Endodermal cell (in vitro differentiated cells): ENCODE results near the gene SMG6. TPM values are rescaled to one million over a fixed set of nuclear protein-coding genes. Genes with fewer than 3 reads are reported as not detected.

Source experiments
- DNase-seq: peaks from one replicate; pipeline ENCODE4 v3.0.0-alpha.2; 2017
- H3K27ac ChIP-seq: 2 replicates; pipeline ENCODE4 v1.5.1; 2013; ENCODE audit warnings: mild to moderate bottlenecking, low read depth, low read length, moderate library complexity
- H3K27me3 ChIP-seq: 2 replicates; pipeline ENCODE4 v1.6.1; 2013; ENCODE audit warnings: mild to moderate bottlenecking, low read length, moderate library complexity; ENCODE audit not compliant: insufficient read depth, control insufficient read depth, poor library complexity, severe bottlenecking
- H3K36me3 ChIP-seq: 2 replicates; pipeline ENCODE4 v1.7.0; 2013; ENCODE audit warnings: mild to moderate bottlenecking, low read length, moderate library complexity; ENCODE audit not compliant: control insufficient read depth, insufficient read depth
- H3K4me1 ChIP-seq: one replicate; pipeline ENCODE4 v1.7.0; 2013; ENCODE audit warnings: low read length; ENCODE audit not compliant: control insufficient read depth, insufficient read depth
- H3K4me3 ChIP-seq: 2 replicates; pipeline ENCODE4 v1.5.1; 2013; ENCODE audit warnings: mild to moderate bottlenecking, low read length, moderate library complexity
- H3K9ac ChIP-seq: 2 replicates; pipeline ENCODE4 v1.6.1; 2013; ENCODE audit warnings: mild to moderate bottlenecking, low read length, moderate library complexity; ENCODE audit not compliant: poor library complexity, severe bottlenecking; ENCODE audit errors: extremely low read depth
- H3K9me3 ChIP-seq: 2 replicates; pipeline ENCODE4 v1.6.1; 2013; ENCODE audit warnings: mild to moderate bottlenecking, low read length, moderate library complexity; ENCODE audit not compliant: control insufficient read depth
- H3K27ac Mint-ChIP-seq: 2 replicates; pipeline ENCODE4 v1.8.0; 2020; ENCODE audit warnings: mixed read lengths
- H3K27me3 Mint-ChIP-seq: 2 replicates; pipeline ENCODE4 v1.8.0; 2021; ENCODE audit warnings: mild to moderate bottlenecking, mixed read lengths; ENCODE audit not compliant: insufficient read depth
- H3K36me3 Mint-ChIP-seq: 2 replicates; pipeline ENCODE4 v1.8.0; 2020; ENCODE audit warnings: low read depth, mixed read lengths
- H3K4me1 Mint-ChIP-seq: 2 replicates; pipeline ENCODE4 v1.8.0; 2020; ENCODE audit warnings: mixed read lengths
- H3K4me3 Mint-ChIP-seq: 2 replicates; pipeline ENCODE4 v1.8.0; 2020; ENCODE audit warnings: mild to moderate bottlenecking, moderate library complexity, mixed read lengths
- H3K9me3 Mint-ChIP-seq: 2 replicates; pipeline ENCODE4 v1.8.0; 2020; ENCODE audit warnings: mild to moderate bottlenecking, mixed read lengths
- WGBS, 2 experiments: methylation state at CpG; one replicate each; pipeline versions ENCODE4 v1.1.5 to v1.1.7; 2013; ENCODE audit warnings: missing lambda C conversion rate in 2 of 2, mixed read lengths in 1 of 2; ENCODE audit not compliant: insufficient coverage in 1 of 2, insufficient read length in 1 of 2; 5-methylcytosine and 5-hydroxymethylcytosine counted together
- total RNA-seq, 2 donors: library from RNA; stranded (reverse); fragmentation: NEBNext Ultra II Directional in 1 of 2; extraction: Animal tissue kit (Norgen Biotek cat#: 25700) in 1 of 2; gene quantifications; 2 replicates in 1 of 2; 3 replicates in 1 of 2; pipeline ENCODE4 v1.2.1, GENCODE V29; 2021
- TF ChIP-seq, protein P1 (sequence below): fragments of 200-600 bp; sonication (generic); conservative IDR thresholded peaks from 2 replicates; pipeline ENCODE4 v1.5.0; 2021; ENCODE audit warnings: antibody characterized with exemption, mild to moderate bottlenecking

The SMG6 gene
- total RNA-seq, 2 donors from 2014 or later = 44.3 to 56.7 TPM

GRCh38 chr17:2230877-2231276 lies 72.7 kb downstream of the SMG6 start:
- peaks cover 61% of the 10 kb centered on the region for H3K36me3 ChIP-seq
- no peaks in the 10 kb centered on the region for H3K4me1 ChIP-seq
- 88 to 90% methylated on average over 2 to 6 of the region's 6 CpGs for WGBS, 2 experiments
- H3K27ac ChIP-seq = no peak overlapping the region
- H3K9ac ChIP-seq = no peak overlapping the region
- H3K4me3 ChIP-seq = no peak overlapping the region
- no peaks in the 10 kb centered on the region for H3K27me3 ChIP-seq
- no peak overlapping the region for H3K4me3 Mint-ChIP-seq
- H3K9me3 Mint-ChIP-seq = no peaks in the 10 kb centered on the region
- TF ChIP-seq, protein P1, sequence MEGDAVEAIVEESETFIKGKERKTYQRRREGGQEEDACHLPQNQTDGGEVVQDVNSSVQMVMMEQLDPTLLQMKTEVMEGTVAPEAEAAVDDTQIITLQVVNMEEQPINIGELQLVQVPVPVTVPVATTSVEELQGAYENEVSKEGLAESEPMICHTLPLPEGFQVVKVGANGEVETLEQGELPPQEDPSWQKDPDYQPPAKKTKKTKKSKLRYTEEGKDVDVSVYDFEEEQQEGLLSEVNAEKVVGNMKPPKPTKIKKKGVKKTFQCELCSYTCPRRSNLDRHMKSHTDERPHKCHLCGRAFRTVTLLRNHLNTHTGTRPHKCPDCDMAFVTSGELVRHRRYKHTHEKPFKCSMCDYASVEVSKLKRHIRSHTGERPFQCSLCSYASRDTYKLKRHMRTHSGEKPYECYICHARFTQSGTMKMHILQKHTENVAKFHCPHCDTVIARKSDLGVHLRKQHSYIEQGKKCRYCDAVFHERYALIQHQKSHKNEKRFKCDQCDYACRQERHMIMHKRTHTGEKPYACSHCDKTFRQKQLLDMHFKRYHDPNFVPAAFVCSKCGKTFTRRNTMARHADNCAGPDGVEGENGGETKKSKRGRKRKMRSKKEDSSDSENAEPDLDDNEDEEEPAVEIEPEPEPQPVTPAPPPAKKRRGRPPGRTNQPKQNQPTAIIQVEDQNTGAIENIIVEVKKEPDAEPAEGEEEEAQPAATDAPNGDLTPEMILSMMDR = no peak
- no peaks in the 10 kb centered on the region for H3K27me3 Mint-ChIP-seq
- H3K4me1 Mint-ChIP-seq = peaks cover 4% of the 10 kb centered on the region
- H3K27ac Mint-ChIP-seq = no peak overlapping the region
- no peaks in the 10 kb centered on the region for H3K9me3 ChIP-seq
- H3K36me3 Mint-ChIP-seq = peaks cover 45% of the 10 kb centered on the region
- no peak for DNase-seq

DNA sequence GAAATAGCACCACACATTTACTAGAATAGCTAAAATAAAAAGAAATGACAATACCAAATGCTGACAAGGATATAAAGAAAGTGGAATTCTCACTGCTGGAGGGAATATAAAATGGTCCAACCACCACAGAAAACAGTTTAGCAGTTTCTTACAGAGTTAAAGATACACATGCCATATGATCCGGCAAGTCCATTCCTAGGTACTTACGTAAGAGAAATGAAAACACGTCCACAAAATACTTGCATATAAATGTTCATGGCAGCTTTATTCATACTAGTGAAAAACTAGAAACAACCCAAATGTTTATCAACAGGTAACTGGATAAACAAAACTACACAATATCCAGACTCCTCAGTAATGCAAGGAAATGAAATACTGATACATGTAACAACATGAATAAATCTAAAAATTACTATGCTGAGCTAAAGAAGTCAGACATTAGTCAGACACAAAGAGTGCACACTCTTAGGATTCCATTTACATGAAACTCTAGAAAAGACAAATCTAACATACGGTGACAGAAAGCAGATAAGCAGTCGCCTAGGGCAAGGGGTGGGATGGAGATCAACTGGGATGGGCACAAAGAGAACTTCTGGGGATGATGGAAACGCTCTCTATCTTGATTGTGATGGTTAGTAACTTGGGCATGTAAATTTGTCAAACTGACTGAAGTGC lies 76.4 kb downstream of the SMG6 start:
- TF ChIP-seq, protein P1 = no peak
- H3K36me3 ChIP-seq = peaks cover 55% of the 10 kb centered on the region
- H3K27ac Mint-ChIP-seq = no peak overlapping the region
- DNase-seq = no peak
- 92 to 96% methylated on average over 3 to 6 of the region's 6 CpGs for WGBS, 2 experiments
- no peaks in the 10 kb centered on the region for H3K27me3 Mint-ChIP-seq
- peaks cover 4% of the 10 kb centered on the region for H3K4me1 Mint-ChIP-seq
- H3K4me3 Mint-ChIP-seq = no peak overlapping the region
- no peaks in the 10 kb centered on the region for H3K9me3 Mint-ChIP-seq
- no peaks in the 10 kb centered on the region for H3K27me3 ChIP-seq
- no peaks in the 10 kb centered on the region for H3K4me1 ChIP-seq
- H3K36me3 Mint-ChIP-seq = peaks cover 35% of the 10 kb centered on the region
- no peak overlapping the region for H3K27ac ChIP-seq
- no peak overlapping the region for H3K9ac ChIP-seq
- no peak overlapping the region for H3K4me3 ChIP-seq
- no peaks in the 10 kb centered on the region for H3K9me3 ChIP-seq

DNA sequence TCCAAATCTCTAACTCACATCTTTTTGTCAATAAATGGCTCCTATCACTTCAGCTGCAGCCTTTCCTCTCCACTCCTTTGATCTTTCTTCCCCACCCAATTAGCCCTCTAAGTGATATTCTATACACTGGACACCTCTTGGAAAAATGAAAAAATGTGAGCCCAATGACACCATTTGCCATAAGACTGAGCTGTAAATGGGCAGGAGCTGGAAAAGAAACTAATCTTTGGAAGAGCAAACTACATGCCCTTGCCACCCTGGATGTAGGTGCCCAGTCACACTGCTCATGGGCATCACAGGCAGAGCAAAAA lies 80.0 kb downstream of the SMG6 start:
- TF ChIP-seq, protein P1 = no peak
- no peak for DNase-seq
- Histone ChIP-seq H3K4me1 (no peaks in the 10 kb centered on the region), H3K9ac (no peak overlapping the region), H3K4me3 (no peak overlapping the region), H3K36me3 (peaks cover 59% of the 10 kb centered on the region), H3K27ac (peak overlapping the region; percentile 68), H3K9me3 (no peaks in the 10 kb centered on the region), H3K27me3 (no peaks in the 10 kb centered on the region)
- H3K27me3 Mint-ChIP-seq = no peaks in the 10 kb centered on the region
- H3K4me3 Mint-ChIP-seq = no peak overlapping the region
- H3K36me3 Mint-ChIP-seq = peaks cover 41% of the 10 kb centered on the region
- H3K27ac Mint-ChIP-seq = no peak overlapping the region
- peaks cover 4% of the 10 kb centered on the region for H3K4me1 Mint-ChIP-seq
- no peaks in the 10 kb centered on the region for H3K9me3 Mint-ChIP-seq
